ENCODE data around the gene CARD11. TPM values are rescaled to one million over a fixed set of nuclear protein-coding genes. Genes with fewer than 3 reads are reported as not detected.

Gene CARD11
- total and polyA plus RNA-seq, 2 of the 4 experiments (the other 2 are of a cell fraction) = 0.18 to 0.26 TPM

DNA sequence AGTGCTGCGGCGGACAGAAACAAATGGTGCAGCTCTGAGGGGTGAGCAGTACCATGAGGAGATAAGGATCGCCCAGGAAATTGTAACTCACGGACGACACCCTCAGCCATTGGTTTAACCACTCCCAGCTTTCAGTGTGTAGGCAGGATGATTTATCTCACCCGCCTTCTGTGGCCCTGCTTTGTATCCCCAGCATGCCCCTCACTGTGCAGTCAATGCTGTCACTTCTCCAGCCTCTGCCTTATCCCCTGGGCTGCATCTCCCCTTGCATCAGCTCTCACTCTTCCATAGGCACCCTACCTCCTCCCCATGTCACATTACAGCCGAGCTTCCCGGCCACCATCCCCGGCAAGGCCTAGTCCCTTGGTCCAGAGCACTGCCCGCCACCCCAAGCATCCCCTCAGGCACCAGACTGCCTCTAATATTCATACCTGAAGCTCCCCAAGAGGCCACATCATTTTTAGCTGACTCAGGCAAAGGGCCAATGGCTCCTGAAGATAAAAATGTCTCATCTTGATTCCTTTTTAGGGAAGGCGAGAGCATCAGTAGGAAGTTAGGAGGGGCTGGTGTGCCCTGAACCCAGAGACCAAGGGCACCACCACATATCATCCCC is 77.1 kb downstream of the CARD11 start:
- H2AK5ac ChIP-seq (ENCODE audit: low read depth, low read length) = no peak overlapping the region
- no peak for TF ChIP-seq BHLHE40 (IDR thresholded peaks at IDR 0.05; ENCODE audit: low read depth, low read length)
- no peak for TF ChIP-seq RAD21 (IDR thresholded peaks at IDR 0.05; ENCODE audit: low read length)
- no peak for TF ChIP-seq CEBPB (IDR thresholded peaks at IDR 0.05; ENCODE audit: low read depth, low read length)
- TF ChIP-seq MAFK (IDR thresholded peaks at IDR 0.05; ENCODE audit: low read depth, low read length) = peak; percentile 46; the same call in 1 of the 2 replicates
- CTCF ChIA-PET = no interaction called here

More for the DNA sequence above, 77.1 kb downstream of the CARD11 start:
- Histone ChIP-seq H3K4me3 (ENCODE audit: insufficient read depth, low read depth, low read length) (no peak overlapping the region), H3K4me2 (ENCODE audit: low read depth, low read length) (no peak overlapping the region), H2BK120ac (ENCODE audit: low read depth, low read length) (no peak overlapping the region), H3K79me1 (ENCODE audit: low read depth in 1 of 2, low read length in 2 of 2) (no peaks in the 10 kb centered on the region), H2AK9ac (replicated peaks; ENCODE audit: low read depth, low read length, poor library complexity) (no peak overlapping the region), H4K5ac (ENCODE audit: low read depth, low read length) (no peak overlapping the region), H3K9me3 (ENCODE audit: control insufficient read depth, insufficient read depth, low read length) (peaks cover 2% of the 10 kb centered on the region), H2BK5ac (ENCODE audit: low read depth, low read length, poor library complexity, severe bottlenecking) (no peak overlapping the region), H2BK15ac (ENCODE audit: low read depth, low read length) (no peak overlapping the region), H3K4ac (ENCODE audit: low read depth, low read length) (no peak overlapping the region), H3K9ac (ENCODE audit: low read depth, low read length) (no peak overlapping the region), H2BK20ac (ENCODE audit: low read depth, low read length) (no peak overlapping the region), H3K27me3 (ENCODE audit: control insufficient read depth, insufficient read depth, low read length) (0 out of 2 replicates have a peak, but pooled peaks cover 1% of the 10 kb centered on the region), H3K14ac (replicated peaks; ENCODE audit: low read depth, low read length) (no peak overlapping the region), H3K23ac (ENCODE audit: low read depth, low read length) (no peak overlapping the region), H4K91ac (ENCODE audit: insufficient read depth, low read depth, low read length) (no peak overlapping the region), H4K20me1 (ENCODE audit: insufficient read depth, low read length) (no peaks in the 10 kb centered on the region), H3K27ac (ENCODE audit: insufficient read depth, low read length) (no peak overlapping the region), H3K56ac (ENCODE audit: extremely low read depth, insufficient read depth, low read length) (no peak overlapping the region), H3K36me3 (ENCODE audit: control insufficient read depth, insufficient read depth, low read length) (no peaks in the 10 kb centered on the region), H4K8ac (ENCODE audit: low read depth in 2 of 2, low read length in 2 of 2) (no peak overlapping the region), H2AFZ (replicated peaks; ENCODE audit: low read length, poor library complexity) (no peak overlapping the region), H3K4me1 (ENCODE audit: control insufficient read depth, insufficient read depth, low read length) (no peaks in the 10 kb centered on the region), H3K9me1 (ENCODE audit: insufficient read depth, low read length) (no peaks in the 10 kb centered on the region), H3K18ac (ENCODE audit: low read depth, low read length) (no peak overlapping the region)
- WGBS, 2 experiments (ENCODE audit: extremely low coverage in 2 of 2, insufficient read length in 1 of 2) = 80% methylated on average over 1 of the region's 11 CpGs; no CpG with 5 or more reads in 1 of the 2 experiments
- POLR2A ChIA-PET (ENCODE audit: unreplicated experiment) = no interaction called here
- intact Hi-C loops (cut with micrococcal nuclease) = no loop called here
- no TSS peak for BruUV-seq (replicated peaks)
- in situ Hi-C loops (cut with MboI; ENCODE audit: low sequenced_read_pairs) = no loop called here
- dilution Hi-C loops (cut with HindIII; ENCODE audit: low sequenced_read_pairs, unreplicated experiment) = no loop called here
- ATAC-seq (ENCODE audit: low read depth) = no peak
- no peak for DNase-seq

Data from IMR-90 (cell line).